K562 (cell line): ENCODE measurements around the gene HSP90AA1. TPM values are rescaled to one million over a fixed set of nuclear protein-coding genes. Genes with fewer than 3 reads are reported as not detected.

Source experiments
- ATAC-seq: fragments of 200-7000 bp; cut with Tn5 transposase; 3 replicates; pipeline ENCODE4 v1.9.1; 2020; ENCODE audit warnings: moderate library complexity
- BruUV-seq: library from RNA; stranded (reverse); fragments of 400-500 nt; replicated peaks from 2 replicates; lab custom pipeline; 2021; lab: Mats Ljungman, UMichigan
- CTCF ChIA-PET: fragments of 300-600 bp; formaldehyde crosslinking; extraction: SDS; loops from one replicate; lab custom pipeline; 2021; ENCODE audit warnings: low intra/inter-chr PET ratio; lab: Yijun Ruan, JAX
- POLR2A ChIA-PET: fragments of 300-600, 350-650 bp; sonication (Branson Sonifier 250); formaldehyde crosslinking; extraction: SDS; loops from one replicate; lab custom pipeline; 2021; ENCODE audit warnings: antibody characterized with exemption, inconsistent platforms; lab: Yijun Ruan, JAX
- DNase-seq, 4 experiments: peaks; one replicate each; pipeline versions ENCODE4 v3.0.0 to v3.0.0-alpha.2; 2011 to 2018; ENCODE audit warnings: low spot score in 3 of 4, mixed read lengths in 3 of 4; ENCODE audit errors: extremely low read depth in 1 of 4
- FAIRE-seq: peaks from 2 replicates; lab custom pipeline; 2011; peaks lifted over from hg19 to GRCh38; lab: Jason Lieb, UNC
- H2AFZ ChIP-seq: 2 replicates; pipeline ENCODE4 v1.6.0; 2011; ENCODE audit warnings: low read depth, low read length, control low read depth, inconsistent platforms
- H3K27ac ChIP-seq: fragments of 200-600 bp; 3 replicates; pipeline ENCODE4 v1.8.0; 2011; ENCODE audit warnings: low read depth, mild to moderate bottlenecking, control low read depth, inconsistent platforms, low read length, moderate library complexity, mixed read lengths; ENCODE audit errors: extremely low read depth
- H3K27me3 ChIP-seq, 2 experiments: fragments of 300-600 bp in 1 of 2; 2 replicates in 1 of 2; 3 replicates in 1 of 2; pipeline versions ENCODE4 v1.6.0 to v1.8.0; 2011; ENCODE audit warnings: inconsistent platforms in 2 of 2, low read length in 2 of 2, mild to moderate bottlenecking in 1 of 2, mixed read lengths in 1 of 2, moderate library complexity in 1 of 2; ENCODE audit not compliant: control insufficient read depth in 2 of 2, insufficient read depth in 2 of 2
- H3K36me3 ChIP-seq: fragments of 300-600 bp; 3 replicates; pipeline ENCODE4 v1.8.0; 2011; ENCODE audit warnings: mild to moderate bottlenecking, low read length, inconsistent platforms; ENCODE audit not compliant: control insufficient read depth, insufficient read depth
- H3K4me1 ChIP-seq, 2 experiments: fragments of 200-600 bp in 1 of 2; replicated peaks in 1 of 2; 2 replicates in 1 of 2; 3 replicates in 1 of 2; pipeline versions ENCODE4 v1.5.1 to v1.8.0; 2011; ENCODE audit warnings: inconsistent platforms in 2 of 2, low read length in 2 of 2, mild to moderate bottlenecking in 1 of 2, mixed read lengths in 1 of 2, moderate library complexity in 1 of 2; ENCODE audit not compliant: control insufficient read depth in 2 of 2, insufficient read depth in 2 of 2
- H3K4me2 ChIP-seq: 2 replicates; pipeline ENCODE4 v1.6.1; 2011; ENCODE audit warnings: low read length, control low read depth, inconsistent platforms, mixed read lengths; ENCODE audit not compliant: insufficient read depth
- H3K4me3 ChIP-seq: fragments of 200-600 bp; sonication (generic), shearing (Covaris generic); 2 replicates; pipeline ENCODE4 v1.5.1; 2016; ENCODE audit warnings: control low read depth, inconsistent platforms
- H3K79me2 ChIP-seq: fragments of 200-600 bp; 3 replicates; pipeline ENCODE4 v1.8.0; 2011; ENCODE audit warnings: low read length, inconsistent platforms; ENCODE audit not compliant: control insufficient read depth, insufficient read depth
- H3K9ac ChIP-seq, 2 experiments: 2 replicates each; pipeline versions ENCODE4 v1.6.0 to v1.6.1; 2011; ENCODE audit warnings: low read depth in 2 of 2, low read length in 2 of 2, control low read depth in 1 of 2, inconsistent platforms in 1 of 2, mild to moderate bottlenecking in 1 of 2, mixed read lengths in 1 of 2; ENCODE audit not compliant: insufficient read depth in 1 of 2
- H3K9me1 ChIP-seq: one replicate; pipeline ENCODE4 v1.6.0; 2011; ENCODE audit warnings: inconsistent platforms, mild to moderate bottlenecking, low read length, moderate library complexity; ENCODE audit not compliant: control insufficient read depth, insufficient read depth
- H3K9me3 ChIP-seq: replicated peaks from 2 replicates; pipeline ENCODE4 v1.5.1; 2011; ENCODE audit warnings: low read depth, low read length, inconsistent platforms; ENCODE audit not compliant: control insufficient read depth, insufficient read depth
- H4K20me1 ChIP-seq: replicated peaks from 2 replicates; pipeline ENCODE4 v1.6.1; 2011; ENCODE audit warnings: low read length, inconsistent platforms, mixed read lengths; ENCODE audit not compliant: control insufficient read depth, insufficient read depth
- BRD4 ChIP-seq: fragments of 200-600 bp; sonication (generic); IDR thresholded peaks from 2 replicates; pipeline ENCODE4 v1.6.1; 2017; ENCODE audit warnings: inconsistent platforms
- GTF2A2 ChIP-seq: IDR thresholded peaks from 2 replicates; pipeline ENCODE4 v1.6.1; 2016; ENCODE audit warnings: mild to moderate bottlenecking, missing genetic modification characterization, missing compliant biosample characterization
- IFI16 ChIP-seq: fragments of 250-450 bp; sonication (Bioruptor Pico); IDR thresholded peaks from 2 replicates; pipeline ENCODE4 v2.1.2; 2022; ENCODE audit warnings: mild to moderate bottlenecking, inconsistent platforms
- TAL1 ChIP-seq: fragments of 450-650 bp; IDR thresholded peaks from 2 replicates; pipeline ENCODE4 v1.6.1; 2016; ENCODE audit warnings: mild to moderate bottlenecking
- ZBTB33 ChIP-seq: sonication (generic); formaldehyde crosslinking; IDR thresholded peaks from 2 replicates; pipeline ENCODE4 v1.8.1; 2023; ENCODE audit warnings: mild to moderate bottlenecking, missing genetic modification reagents
- WGBS: fragments of 100-300 bp; shearing (Covaris generic); methylation state at CpG from one replicate; pipeline ENCODE4 v1.1.6; 2016; ENCODE audit warnings: low coverage, mixed read lengths; ENCODE audit not compliant: insufficient coverage; ENCODE audit errors: missing lambda C conversion rate; 5-methylcytosine and 5-hydroxymethylcytosine counted together
- in situ Hi-C: fragments of 300-500 bp; cut with MboI; formaldehyde crosslinking; loops from 4 replicates; pipeline ENCODE4 v1.15.0; 2018; ENCODE audit warnings: inconsistent platforms, mixed read lengths
- intact Hi-C: fragments of 100-400 bp; cut with micrococcal nuclease; formaldehyde crosslinking; loops from 2 replicates; pipeline ENCODE4 v1.14.2; 2022
- polyA plus RNA-seq, 8 experiments: library from polyadenylated mRNA; depleted of rRNA in 4 of 8; stranded (reverse) in 5 of 8; unstranded in 3 of 8; fragments of >200 nt; fragmentation: Nextera tagmentation in 2 of 8; fragmentation: Illumina TruSeq in 1 of 8; extraction: Ambion mirVana in 2 of 8; extraction: Trizol in 1 of 8; gene quantifications; 2 replicates each; pipeline versions ENCODE4 v1.2.1 to v1.2.3, GENCODE V29; 2011 to 2014; ENCODE audit warnings: inconsistent platforms in 1 of 8, missing spikeins in 1 of 8
- total RNA-seq, 7 experiments: library from RNA; depleted of rRNA in 6 of 7; stranded (reverse); fragments of >200 nt in 6 of 7; fragmentation: Illumina TruSeq in 2 of 7; extraction: Trizol in 2 of 7; gene quantifications; 2 replicates each; pipeline versions ENCODE4 v1.2.1 to v1.2.3, GENCODE V29; 2011 to 2021; ENCODE audit warnings: low replicate concordance in 1 of 7

HSP90AA1 gene
- total and polyA plus RNA-seq, 9 of the 15 experiments (the other 6 are each of a cell fraction or from before 2014, with no cell fraction given), result 377 to 1,731 (median 879) TPM

GRCh38 chr14:102090713-102091112 lies 3.9 kb upstream of the HSP90AA1 start:
- ATAC-seq (no peak), DNase-seq (no peak)
- peaks cover 6% of the 10 kb centered on the region for H4K20me1 ChIP-seq
- POLR2A ChIA-PET, result interaction anchor here (0.6 to 1.2 kb wide), 2 partner anchors 12 to 1347 kb away, joined by 3 to 10 read pairs; no protein-coding TSS in a partner anchor
- TF ChIP-seq TAL1, result no peak
- TF ChIP-seq GTF2A2, result no peak
- no peak for TF ChIP-seq IFI16 (CRISPR knock-in tag)
- no peak for TF ChIP-seq ZBTB33 (CRISPR knock-in tag)
- TF ChIP-seq BRD4, result no peak
- TF ChIP-seq, all 486 proteins: peak for 0
- Histone ChIP-seq H3K4me3 (no peak overlapping the region), H3K9me3 (no peaks in the 10 kb centered on the region), H2AFZ (no peak overlapping the region), H3K79me2 (peaks cover 27% of the 10 kb centered on the region), H3K27me3 (no peaks in the 10 kb centered on the region), H3K27ac (no peak overlapping the region), H3K36me3 (peaks cover 6% of the 10 kb centered on the region; the same call in 2 of the 3 replicates), H3K4me2 (no peak overlapping the region), H3K4me1 (peaks cover 31 to 53% of the 10 kb centered on the region in 2 experiments), H3K9ac (no peak overlapping the region), H3K9me1 (no peaks in the 10 kb centered on the region)
- CTCF ChIA-PET, result no interaction called here
- BruUV-seq, result no TSS peak
- no peak for FAIRE-seq
- WGBS, result 70% methylated on average over 3 of the region's 3 CpGs
- in situ Hi-C loops, result no loop called here
- intact Hi-C loops, result no loop called here
